ENCODE results near the gene PI16.

GRCh38 chr6:36946526-36946925 lies 8.0 kb upstream of the PI16 start:
- no peak for TF ChIP-seq CTCF (IDR thresholded peaks at IDR 0.05; ENCODE audit: low read depth, low read length)
- TF ChIP-seq MYC (IDR thresholded peaks at IDR 0.05; ENCODE audit: low read depth, low read length): no peak

Measured in NB4 (cell line).